PC-3 (cell line): ENCODE results near the gene SH3D21.

Experiments used
- EZH2 ChIP-seq: fragments of 300-600 bp; sonication (generic); IDR thresholded peaks from one replicate; pipeline ENCODE4 v1.6.1; 2017; ENCODE audit warnings: antibody characterized with exemption, mild to moderate bottlenecking, low read length; ENCODE audit not compliant: unreplicated experiment
- TF ChIP-seq, protein P1 (sequence below): fragments of 300-600 bp; sonication (generic); conservative IDR thresholded peaks from 2 replicates; pipeline ENCODE4 v1.5.1; 2017; ENCODE audit warnings: antibody characterized with exemption, low read depth, mild to moderate bottlenecking, low read length

GRCh38 chr1:36256558-36257374, 49.4 kb upstream of the SH3D21 start:
- TF ChIP-seq, protein P1, sequence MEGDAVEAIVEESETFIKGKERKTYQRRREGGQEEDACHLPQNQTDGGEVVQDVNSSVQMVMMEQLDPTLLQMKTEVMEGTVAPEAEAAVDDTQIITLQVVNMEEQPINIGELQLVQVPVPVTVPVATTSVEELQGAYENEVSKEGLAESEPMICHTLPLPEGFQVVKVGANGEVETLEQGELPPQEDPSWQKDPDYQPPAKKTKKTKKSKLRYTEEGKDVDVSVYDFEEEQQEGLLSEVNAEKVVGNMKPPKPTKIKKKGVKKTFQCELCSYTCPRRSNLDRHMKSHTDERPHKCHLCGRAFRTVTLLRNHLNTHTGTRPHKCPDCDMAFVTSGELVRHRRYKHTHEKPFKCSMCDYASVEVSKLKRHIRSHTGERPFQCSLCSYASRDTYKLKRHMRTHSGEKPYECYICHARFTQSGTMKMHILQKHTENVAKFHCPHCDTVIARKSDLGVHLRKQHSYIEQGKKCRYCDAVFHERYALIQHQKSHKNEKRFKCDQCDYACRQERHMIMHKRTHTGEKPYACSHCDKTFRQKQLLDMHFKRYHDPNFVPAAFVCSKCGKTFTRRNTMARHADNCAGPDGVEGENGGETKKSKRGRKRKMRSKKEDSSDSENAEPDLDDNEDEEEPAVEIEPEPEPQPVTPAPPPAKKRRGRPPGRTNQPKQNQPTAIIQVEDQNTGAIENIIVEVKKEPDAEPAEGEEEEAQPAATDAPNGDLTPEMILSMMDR, result no peak
- no peak for TF ChIP-seq EZH2
